ENCODE measurements around the gene BABAM2. TPM values are rescaled to one million over a fixed set of nuclear protein-coding genes. Genes with fewer than 3 reads are reported as not detected.

Gene BABAM2
- total and polyA plus RNA-seq, 4 donors, result 17.2 to 53.8 (median 36.5) TPM

- DNase-seq, result no peak
- no peak overlapping the region for H3K27ac ChIP-seq (ENCODE audit: low read depth in 1 of 2, low read length in 2 of 2)
- H3K4me1 ChIP-seq (ENCODE audit: control insufficient read depth in 1 of 2, insufficient read depth in 2 of 2, low read length in 2 of 2), result peaks cover 4 to 6% of the 10 kb centered on the region in 2 donors
- no peaks in the 10 kb centered on the region for H3K9me3 ChIP-seq (ENCODE audit: control insufficient read depth, low read length)
- ATAC-seq (ENCODE audit: low FRiP score), result no peak
- intact Hi-C loops (cut with DNase I), result no loop called here
- 69 to 74% methylated on average over 3 of the region's 3 CpGs for WGBS, 2 donors
- no peaks in the 10 kb centered on the region for H3K27me3 ChIP-seq (ENCODE audit: control insufficient read depth in 1 of 2, insufficient read depth in 2 of 2, low read length in 1 of 2)
- no peaks in the 10 kb centered on the region for H3K36me3 ChIP-seq (ENCODE audit: control insufficient read depth in 1 of 2, insufficient read depth in 2 of 2, low read length in 1 of 2)
- H3K4me3 ChIP-seq (ENCODE audit: low read length in 2 of 2), result no peak overlapping the region
Observed at GRCh38 chr2:28271231-28271918, 380.8 kb downstream of the BABAM2 start.

- Histone ChIP-seq H3K27me3 (ENCODE audit: control insufficient read depth in 1 of 2, insufficient read depth in 2 of 2, low read length in 1 of 2) (no peaks in the 10 kb centered on the region), H3K27ac (ENCODE audit: low read depth in 1 of 2, low read length in 2 of 2) (no peak overlapping the region), H3K36me3 (ENCODE audit: control insufficient read depth in 1 of 2, insufficient read depth in 2 of 2, low read length in 1 of 2) (no peaks in the 10 kb centered on the region), H3K4me1 (ENCODE audit: control insufficient read depth in 1 of 2, insufficient read depth in 2 of 2, low read length in 2 of 2) (peaks cover 4 to 6% of the 10 kb centered on the region in 2 donors), H3K4me3 (ENCODE audit: low read length in 2 of 2) (no peak overlapping the region), H3K9me3 (ENCODE audit: control insufficient read depth, low read length) (no peaks in the 10 kb centered on the region)
- DNase-seq, result no peak
- ATAC-seq (ENCODE audit: low FRiP score), result no peak
- intact Hi-C loops (cut with DNase I), result no loop called here
Observed at GRCh38 chr2:28271919-28272250, 381.4 kb downstream of the BABAM2 start.

- 94 to 97% methylated on average over 6 of the region's 6 CpGs for whole genome bisulfite sequencing, 2 donors
- Histone ChIP-seq H3K27ac (ENCODE audit: low read depth in 1 of 2, low read length in 2 of 2) (no peak overlapping the region), H3K4me3 (ENCODE audit: low read length in 2 of 2) (no peak overlapping the region), H3K36me3 (ENCODE audit: control insufficient read depth in 1 of 2, insufficient read depth in 2 of 2, low read length in 1 of 2) (no peaks in the 10 kb centered on the region), H3K4me1 (ENCODE audit: control insufficient read depth in 1 of 2, insufficient read depth in 2 of 2, low read length in 2 of 2) (peaks cover 4 to 6% of the 10 kb centered on the region in 2 donors), H3K27me3 (ENCODE audit: control insufficient read depth in 1 of 2, insufficient read depth in 2 of 2, low read length in 1 of 2) (no peaks in the 10 kb centered on the region), H3K9me3 (ENCODE audit: control insufficient read depth, low read length) (no peaks in the 10 kb centered on the region)
- ATAC-seq (ENCODE audit: low FRiP score) (no peak), DNase-seq (no peak)
- intact Hi-C loops (cut with DNase I), result no loop called here
Observed at GRCh38 chr2:28273751-28274150, 383.2 kb downstream of the BABAM2 start.

GRCh38 chr2:28274911-28275685 lies 384.6 kb downstream of the BABAM2 start:
- ATAC-seq (ENCODE audit: low FRiP score) (peak; percentile 57), DNase-seq (peak in 1 of 2 donors; percentile 67)
- intact Hi-C loops (cut with DNase I), result loop anchor here in 1 of 2 donors (5.0 kb wide), 1 partner anchor 117 kb away; the partner anchor contains the start of gene FOSL2
- no peak overlapping the region for H3K4me3 ChIP-seq (ENCODE audit: low read length in 2 of 2)
- peak overlapping the region in 1 of 2 donors; percentile 61 for H3K27ac ChIP-seq (ENCODE audit: low read depth in 1 of 2, low read length in 2 of 2)
- H3K27me3 ChIP-seq (ENCODE audit: control insufficient read depth in 1 of 2, insufficient read depth in 2 of 2, low read length in 1 of 2), result no peaks in the 10 kb centered on the region
- peaks cover 0 to 6% of the 10 kb centered on the region in 2 donors for H3K4me1 ChIP-seq (ENCODE audit: control insufficient read depth in 1 of 2, insufficient read depth in 2 of 2, low read length in 2 of 2)
- H3K9me3 ChIP-seq (ENCODE audit: control insufficient read depth, low read length), result no peaks in the 10 kb centered on the region
- H3K36me3 ChIP-seq (ENCODE audit: control insufficient read depth in 1 of 2, insufficient read depth in 2 of 2, low read length in 1 of 2), result no peaks in the 10 kb centered on the region
- WGBS, 2 donors, result 47 to 48% methylated on average over 11 of the region's 11 CpGs

DNA sequence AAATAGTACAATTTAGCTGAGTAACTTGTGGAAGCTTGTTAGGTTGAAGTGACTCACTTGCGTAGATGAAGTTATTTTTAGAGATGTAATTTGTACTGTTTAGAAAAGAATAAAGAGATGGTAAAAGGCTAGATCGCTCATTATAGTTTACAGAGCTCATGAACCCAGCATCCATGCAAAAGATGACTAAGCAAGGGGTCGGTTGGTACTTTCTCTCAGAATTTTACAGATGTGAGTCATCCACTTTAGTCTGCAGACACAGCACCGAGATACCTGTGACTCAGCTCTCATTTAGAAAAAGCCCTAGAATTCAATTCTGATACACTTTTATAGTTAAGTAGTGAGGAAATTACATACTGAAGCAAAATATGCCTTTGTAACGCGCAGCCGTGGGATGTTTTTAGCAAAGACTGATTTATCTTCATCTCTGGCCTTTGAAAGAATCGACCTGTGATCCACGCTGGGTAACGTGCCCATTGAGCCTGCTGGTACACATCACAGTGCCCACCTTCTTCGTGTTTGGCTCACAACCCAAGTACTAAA lies 385.6 kb downstream of the BABAM2 start:
- Histone ChIP-seq H3K36me3 (ENCODE audit: control insufficient read depth in 1 of 2, insufficient read depth in 2 of 2, low read length in 1 of 2) (no peaks in the 10 kb centered on the region), H3K4me1 (ENCODE audit: control insufficient read depth in 1 of 2, insufficient read depth in 2 of 2, low read length in 2 of 2) (peaks cover 0 to 6% of the 10 kb centered on the region in 2 donors), H3K9me3 (ENCODE audit: control insufficient read depth, low read length) (no peaks in the 10 kb centered on the region), H3K4me3 (ENCODE audit: low read length in 2 of 2) (no peak overlapping the region), H3K27ac (ENCODE audit: low read depth in 1 of 2, low read length in 2 of 2) (peak overlapping the region in 1 of 2 donors; percentile 67), H3K27me3 (ENCODE audit: control insufficient read depth in 1 of 2, insufficient read depth in 2 of 2, low read length in 1 of 2) (no peaks in the 10 kb centered on the region)
- DNase-seq (no peak), ATAC-seq (ENCODE audit: low FRiP score) (peak; percentile 77)
- 13 to 16% methylated on average over 11 of the region's 11 CpGs for WGBS, 2 donors
- intact Hi-C loops (cut with DNase I), result loop anchor here (2.0 to 5.0 kb wide), 2 partner anchors 115 to 116 kb away; partner anchors contain the start of gene FOSL2 (in 1 of the 2)

DNA sequence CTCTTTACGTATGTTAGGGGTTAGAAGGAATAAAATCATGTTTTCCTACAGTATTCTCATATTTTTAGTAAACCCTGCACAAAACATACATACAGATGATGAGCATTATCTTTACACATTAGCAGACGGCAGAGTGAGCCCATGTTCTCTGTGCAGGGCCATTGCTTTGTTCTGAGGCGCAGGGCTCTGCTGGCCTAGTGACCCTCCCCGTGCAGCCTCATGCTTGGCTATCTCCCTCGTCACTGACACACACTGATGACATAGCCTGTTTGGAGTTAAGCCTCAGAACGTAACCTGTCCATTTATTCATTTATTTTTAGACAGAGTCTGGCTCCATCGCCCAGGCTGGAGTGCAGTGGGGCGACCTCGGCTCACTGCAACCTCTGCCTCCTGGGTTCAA lies 386.3 kb downstream of the BABAM2 start:
- Histone ChIP-seq H3K36me3 (ENCODE audit: control insufficient read depth in 1 of 2, insufficient read depth in 2 of 2, low read length in 1 of 2) (no peaks in the 10 kb centered on the region), H3K27me3 (ENCODE audit: control insufficient read depth in 1 of 2, insufficient read depth in 2 of 2, low read length in 1 of 2) (no peaks in the 10 kb centered on the region), H3K4me1 (ENCODE audit: control insufficient read depth in 1 of 2, insufficient read depth in 2 of 2, low read length in 2 of 2) (peaks cover 0 to 6% of the 10 kb centered on the region in 2 donors), H3K9me3 (ENCODE audit: control insufficient read depth, low read length) (no peaks in the 10 kb centered on the region), H3K4me3 (ENCODE audit: low read length in 2 of 2) (no peak overlapping the region), H3K27ac (ENCODE audit: low read depth in 1 of 2, low read length in 2 of 2) (no peak overlapping the region)
- WGBS, 2 donors, result 52 to 60% methylated on average over 9 of the region's 9 CpGs
- intact Hi-C loops (cut with DNase I), result loop anchor here (2.0 to 5.0 kb wide), 2 partner anchors 114 to 115 kb away; partner anchors contain the start of gene FOSL2 (in 1 of the 2)
- DNase-seq (no peak), ATAC-seq (ENCODE audit: low FRiP score) (no peak)

GRCh38 chr2:28277466-28277865 lies 386.9 kb downstream of the BABAM2 start:
- intact Hi-C loops (cut with DNase I), result loop anchor here (2.0 to 5.0 kb wide), 2 partner anchors 113 to 115 kb away; partner anchors contain the start of gene FOSL2 (in 1 of the 2)
- ATAC-seq (ENCODE audit: low FRiP score) (no peak), DNase-seq (no peak)
- 93 to 94% methylated on average over 7 of the region's 7 CpGs for WGBS, 2 donors
- H3K27me3 ChIP-seq (ENCODE audit: control insufficient read depth in 1 of 2, insufficient read depth in 2 of 2, low read length in 1 of 2), result no peaks in the 10 kb centered on the region
- no peaks in the 10 kb centered on the region for H3K36me3 ChIP-seq (ENCODE audit: control insufficient read depth in 1 of 2, insufficient read depth in 2 of 2, low read length in 1 of 2)
- H3K27ac ChIP-seq (ENCODE audit: low read depth in 1 of 2, low read length in 2 of 2), result no peak overlapping the region
- H3K4me3 ChIP-seq (ENCODE audit: low read length in 2 of 2), result no peak overlapping the region
- H3K4me1 ChIP-seq (ENCODE audit: control insufficient read depth in 1 of 2, insufficient read depth in 2 of 2, low read length in 2 of 2), result peaks cover 0 to 6% of the 10 kb centered on the region in 2 donors
- H3K9me3 ChIP-seq (ENCODE audit: control insufficient read depth, low read length), result no peaks in the 10 kb centered on the region

GRCh38 chr2:28279371-28279770 lies 388.8 kb downstream of the BABAM2 start:
- Histone ChIP-seq H3K4me1 (ENCODE audit: control insufficient read depth in 1 of 2, insufficient read depth in 2 of 2, low read length in 2 of 2) (peaks cover 0 to 6% of the 10 kb centered on the region in 2 donors), H3K4me3 (ENCODE audit: low read length in 2 of 2) (no peak overlapping the region), H3K36me3 (ENCODE audit: control insufficient read depth in 1 of 2, insufficient read depth in 2 of 2, low read length in 1 of 2) (no peaks in the 10 kb centered on the region), H3K9me3 (ENCODE audit: control insufficient read depth, low read length) (no peaks in the 10 kb centered on the region), H3K27me3 (ENCODE audit: control insufficient read depth in 1 of 2, insufficient read depth in 2 of 2, low read length in 1 of 2) (no peaks in the 10 kb centered on the region), H3K27ac (ENCODE audit: low read depth in 1 of 2, low read length in 2 of 2) (no peak overlapping the region)
- DNase-seq (no peak), ATAC-seq (ENCODE audit: low FRiP score) (no peak)
- intact Hi-C loops (cut with DNase I), result loop anchor here in 1 of 2 donors (5.0 kb wide), 1 partner anchor 113 kb away; the partner anchor contains the start of gene FOSL2
- WGBS, 2 donors, result 93 to 97% methylated on average over 4 of the region's 4 CpGs
